Tibial nerve (tissue), 3 donors: Measurements from ENCODE around the gene IRS1.

Source experiments
- CTCF ChIP-seq, 5 experiments: fragments of 200-600 bp in 3 of 5; fragments of 450-650 bp in 2 of 5; sonication (generic) in 3 of 5; IDR thresholded peaks; one replicate each; pipeline ENCODE4 v1.5.1; 2016 to 2019; ENCODE audit warnings: antibody characterized with exemption in 5 of 5, mild to moderate bottlenecking in 3 of 5, moderate library complexity in 2 of 5
- POLR2A ChIP-seq, 2 donors: fragments of 450-650 bp; IDR thresholded peaks; one replicate each; pipeline ENCODE4 v1.6.1; 2017; ENCODE audit warnings: antibody characterized with exemption in 2 of 2, mild to moderate bottlenecking in 2 of 2, moderate library complexity in 2 of 2

- TF ChIP-seq CTCF (IDR thresholded peaks at IDR 0.05) (no peak), POLR2A (IDR thresholded peaks at IDR 0.05) (no peak)
Measured at GRCh38 chr2:226794751-226795171, 4.9 kb downstream of the IRS1 start.
